ENCODE results near the gene BRINP3.

DNA sequence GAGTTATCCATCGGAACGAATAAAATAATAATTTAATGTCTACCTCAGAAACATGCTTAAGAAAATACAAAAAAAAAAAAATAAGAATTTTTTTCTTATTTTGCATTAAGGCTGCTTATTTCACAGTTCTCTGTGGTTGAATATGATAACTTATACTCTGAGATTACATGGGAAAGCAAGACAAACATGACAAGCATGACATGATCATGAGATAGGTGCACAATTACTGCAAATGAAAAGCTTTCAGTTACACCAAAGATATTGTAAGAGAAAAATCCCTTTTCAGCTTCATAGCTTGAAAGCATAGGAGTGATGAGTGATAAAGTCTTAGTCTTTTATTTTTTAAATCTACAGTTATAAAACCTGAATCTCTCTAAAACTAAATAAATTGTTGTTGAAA, 154.1 kb downstream of the BRINP3 start:
- TF ChIP-seq, protein P1, sequence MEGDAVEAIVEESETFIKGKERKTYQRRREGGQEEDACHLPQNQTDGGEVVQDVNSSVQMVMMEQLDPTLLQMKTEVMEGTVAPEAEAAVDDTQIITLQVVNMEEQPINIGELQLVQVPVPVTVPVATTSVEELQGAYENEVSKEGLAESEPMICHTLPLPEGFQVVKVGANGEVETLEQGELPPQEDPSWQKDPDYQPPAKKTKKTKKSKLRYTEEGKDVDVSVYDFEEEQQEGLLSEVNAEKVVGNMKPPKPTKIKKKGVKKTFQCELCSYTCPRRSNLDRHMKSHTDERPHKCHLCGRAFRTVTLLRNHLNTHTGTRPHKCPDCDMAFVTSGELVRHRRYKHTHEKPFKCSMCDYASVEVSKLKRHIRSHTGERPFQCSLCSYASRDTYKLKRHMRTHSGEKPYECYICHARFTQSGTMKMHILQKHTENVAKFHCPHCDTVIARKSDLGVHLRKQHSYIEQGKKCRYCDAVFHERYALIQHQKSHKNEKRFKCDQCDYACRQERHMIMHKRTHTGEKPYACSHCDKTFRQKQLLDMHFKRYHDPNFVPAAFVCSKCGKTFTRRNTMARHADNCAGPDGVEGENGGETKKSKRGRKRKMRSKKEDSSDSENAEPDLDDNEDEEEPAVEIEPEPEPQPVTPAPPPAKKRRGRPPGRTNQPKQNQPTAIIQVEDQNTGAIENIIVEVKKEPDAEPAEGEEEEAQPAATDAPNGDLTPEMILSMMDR (IDR thresholded peaks at IDR 0.05), result no peak
- TF ChIP-seq POLR2AphosphoS5 (IDR thresholded peaks at IDR 0.05), result no peak
- no peak for TF ChIP-seq POLR2A (IDR thresholded peaks at IDR 0.05)
